Kidney (tissue), 14 donors: Measurements from ENCODE around the gene MTF2. TPM values are rescaled to one million over a fixed set of nuclear protein-coding genes. Genes with fewer than 3 reads are reported as not detected.
A peak's percentile ranks its signal among the peaks of the same experiment; 100 is the strongest.

Source experiments
- DNase-seq, 5 donors: peaks; one replicate each; pipeline ENCODE4 v3.0.0-alpha.2; 2013 to 2020
- FAIRE-seq: peaks from 2 replicates; lab custom pipeline; 2012; peaks lifted over from hg19 to GRCh38; lab: Jason Lieb, UNC
- H3K27ac ChIP-seq, 2 donors: one replicate each; pipeline ENCODE4 v1.7.0; 2013; ENCODE audit warnings: low read depth in 2 of 2, low read length in 2 of 2, inconsistent platforms in 1 of 2
- H3K27me3 ChIP-seq: one replicate; pipeline ENCODE4 v1.7.1; 2013; ENCODE audit warnings: low read length, inconsistent platforms; ENCODE audit not compliant: control insufficient read depth, insufficient read depth
- H3K36me3 ChIP-seq, 3 donors: one replicate each; pipeline versions ENCODE4 v1.7.0 to v1.7.1; 2013; ENCODE audit warnings: low read length in 3 of 3, control low read depth in 1 of 3, inconsistent platforms in 1 of 3; ENCODE audit not compliant: insufficient read depth in 3 of 3, control insufficient read depth in 2 of 3
- H3K4me1 ChIP-seq, 3 donors: one replicate each; pipeline versions ENCODE4 v1.7.0 to v1.7.1; 2013; ENCODE audit warnings: low read length in 3 of 3, inconsistent platforms in 1 of 3, low read depth in 1 of 3; ENCODE audit not compliant: control insufficient read depth in 2 of 3, insufficient read depth in 2 of 3
- H3K4me3 ChIP-seq, 3 donors: one replicate each; pipeline versions ENCODE4 v1.7.0 to v1.8.1; 2013; ENCODE audit warnings: low read length in 3 of 3, control low read depth in 1 of 3, inconsistent platforms in 1 of 3
- H3K9ac ChIP-seq, 3 donors: one replicate each; pipeline versions ENCODE4 v1.7.0 to v1.7.1; 2013; ENCODE audit warnings: low read length in 3 of 3, control low read depth in 1 of 3, inconsistent platforms in 1 of 3
- H3K9me3 ChIP-seq, 3 donors: one replicate each; pipeline versions ENCODE4 v1.7.0 to v1.7.1; 2013; ENCODE audit warnings: low read length in 3 of 3, control low read depth in 1 of 3, inconsistent platforms in 1 of 3; ENCODE audit not compliant: control insufficient read depth in 2 of 3, insufficient read depth in 1 of 3
- intact Hi-C: fragments of 100-400 bp; cut with DNase I; formaldehyde crosslinking; loops from one replicate; pipeline ENCODE4 v1.11.1; 2022
- polyA plus RNA-seq: library from polyadenylated mRNA; stranded (reverse); fragments of 350-450 nt; fragmentation: Illumina TruSeq; extraction: RNeasy Lipid Tissue Mini Kit (QIAGEN cat#74804); gene quantifications from one replicate; pipeline ENCODE4 v1.2.3, GENCODE V29; 2014; ENCODE audit warnings: low read depth, low replicate concordance; ENCODE audit not compliant: insufficient read depth
- total RNA-seq: library from RNA; stranded (reverse); fragmentation: NEBNext Ultra II Directional; extraction: Animal tissue kit (Norgen Biotek cat#: 25700); gene quantifications from one replicate; pipeline ENCODE4 v1.2.1, GENCODE V29; 2021
- TF ChIP-seq, protein P1 (sequence below): IDR thresholded peaks from 3 replicates; pipeline ENCODE4 v1.5.1; 2012; ENCODE audit warnings: mild to moderate bottlenecking, moderate library complexity, borderline replicate concordance; ENCODE audit not compliant: insufficient read depth; ENCODE audit errors: extremely low read depth
- donor health status: control.
- donor health status: control.
- donor health status: control.
- donor health status: control.
- donor health status: control.
- donor health status: DM: yes; HTN: yes; CAD: no.
- donor health status: Normal renal cell carcinoma (clear cell type).

The MTF2 gene
- total and polyA plus RNA-seq, 2 donors from 2014 or later = 8.8 to 30.5 TPM

DNA sequence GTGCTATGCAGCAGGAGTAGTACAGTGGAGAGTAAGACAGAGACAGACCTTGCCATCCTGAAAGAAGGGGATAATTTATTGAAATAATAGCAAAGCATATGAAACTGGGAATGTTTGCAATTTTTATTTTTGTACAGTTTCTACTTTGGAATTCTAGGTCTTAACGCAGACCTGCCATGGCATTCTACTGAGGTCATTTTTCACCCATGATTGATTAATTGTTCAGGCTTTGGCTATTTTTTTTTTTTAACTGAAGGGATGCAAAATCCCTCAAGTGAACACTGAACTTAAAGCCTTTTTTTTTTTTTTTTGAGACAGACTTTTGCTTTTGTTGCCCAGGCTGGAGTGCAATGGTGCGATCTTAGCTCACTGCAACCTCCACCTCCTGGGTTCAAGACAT is 27.1 kb downstream of the MTF2 start:
- no peak overlapping the region for H3K4me3 ChIP-seq
- intact Hi-C loops = no loop called here
- FAIRE-seq (no peak), DNase-seq (peak in 1 of 5 donors; percentile 1)
- no peaks in the 10 kb centered on the region for H3K36me3 ChIP-seq
- H3K27ac ChIP-seq = no peak overlapping the region
- no peaks in the 10 kb centered on the region for H3K4me1 ChIP-seq
- no peaks in the 10 kb centered on the region for H3K9me3 ChIP-seq
- TF ChIP-seq, protein P1, sequence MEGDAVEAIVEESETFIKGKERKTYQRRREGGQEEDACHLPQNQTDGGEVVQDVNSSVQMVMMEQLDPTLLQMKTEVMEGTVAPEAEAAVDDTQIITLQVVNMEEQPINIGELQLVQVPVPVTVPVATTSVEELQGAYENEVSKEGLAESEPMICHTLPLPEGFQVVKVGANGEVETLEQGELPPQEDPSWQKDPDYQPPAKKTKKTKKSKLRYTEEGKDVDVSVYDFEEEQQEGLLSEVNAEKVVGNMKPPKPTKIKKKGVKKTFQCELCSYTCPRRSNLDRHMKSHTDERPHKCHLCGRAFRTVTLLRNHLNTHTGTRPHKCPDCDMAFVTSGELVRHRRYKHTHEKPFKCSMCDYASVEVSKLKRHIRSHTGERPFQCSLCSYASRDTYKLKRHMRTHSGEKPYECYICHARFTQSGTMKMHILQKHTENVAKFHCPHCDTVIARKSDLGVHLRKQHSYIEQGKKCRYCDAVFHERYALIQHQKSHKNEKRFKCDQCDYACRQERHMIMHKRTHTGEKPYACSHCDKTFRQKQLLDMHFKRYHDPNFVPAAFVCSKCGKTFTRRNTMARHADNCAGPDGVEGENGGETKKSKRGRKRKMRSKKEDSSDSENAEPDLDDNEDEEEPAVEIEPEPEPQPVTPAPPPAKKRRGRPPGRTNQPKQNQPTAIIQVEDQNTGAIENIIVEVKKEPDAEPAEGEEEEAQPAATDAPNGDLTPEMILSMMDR = no peak
- H3K9ac ChIP-seq = no peak overlapping the region
- H3K27me3 ChIP-seq = no peaks in the 10 kb centered on the region

DNA sequence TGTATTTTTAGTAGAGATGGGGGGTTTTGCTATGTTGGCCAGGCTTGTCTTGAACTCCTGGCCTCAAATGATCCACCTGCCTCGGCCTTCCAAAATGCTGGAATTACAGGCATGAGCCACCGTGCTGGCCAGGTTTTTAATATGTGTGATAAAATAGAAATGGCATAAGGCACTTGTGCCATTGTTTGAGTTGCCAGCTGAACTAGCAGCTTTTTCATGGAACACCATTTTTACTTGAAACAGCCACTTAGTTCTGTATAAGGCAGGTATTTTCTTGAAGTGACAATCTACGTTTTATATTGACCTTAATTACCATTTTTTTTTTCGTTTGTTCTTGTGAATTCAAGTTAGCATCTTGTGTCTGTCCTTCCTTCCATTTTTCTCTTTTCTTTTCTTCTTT is 28.3 kb downstream of the MTF2 start:
- Histone ChIP-seq H3K36me3 (no peaks in the 10 kb centered on the region), H3K9ac (no peak overlapping the region), H3K27me3 (no peaks in the 10 kb centered on the region), H3K9me3 (no peaks in the 10 kb centered on the region), H3K4me3 (no peak overlapping the region), H3K4me1 (no peaks in the 10 kb centered on the region), H3K27ac (no peak overlapping the region)
- intact Hi-C loops = no loop called here
- DNase-seq = no peak
- TF ChIP-seq, protein P1 = no peak
- no peak for FAIRE-seq

DNA sequence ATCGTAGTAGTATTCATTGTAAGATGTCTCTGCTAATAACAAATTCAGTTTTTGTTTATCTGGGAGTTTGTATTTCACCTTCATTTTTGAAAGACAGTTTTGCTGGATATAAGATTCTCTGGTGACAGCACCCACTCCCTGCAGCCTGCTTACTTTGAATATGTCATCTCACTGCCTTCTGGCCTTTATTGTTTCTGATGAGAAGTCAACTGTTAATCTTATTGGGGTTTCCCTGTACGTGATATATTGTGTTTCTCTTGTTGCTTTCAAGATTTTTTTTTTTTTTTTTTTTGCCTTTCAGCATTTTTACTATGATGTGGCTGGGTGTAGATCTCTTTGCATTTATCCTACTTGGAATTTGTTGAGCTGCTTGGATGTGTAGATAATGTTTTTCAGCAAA is 29.3 kb downstream of the MTF2 start:
- Histone ChIP-seq H3K4me1 (no peaks in the 10 kb centered on the region), H3K27me3 (no peaks in the 10 kb centered on the region), H3K9me3 (no peaks in the 10 kb centered on the region), H3K27ac (no peak overlapping the region), H3K36me3 (no peaks in the 10 kb centered on the region), H3K9ac (no peak overlapping the region), H3K4me3 (no peak overlapping the region)
- intact Hi-C loops = no loop called here
- DNase-seq (no peak), FAIRE-seq (no peak)
- TF ChIP-seq, protein P1 = no peak

DNA sequence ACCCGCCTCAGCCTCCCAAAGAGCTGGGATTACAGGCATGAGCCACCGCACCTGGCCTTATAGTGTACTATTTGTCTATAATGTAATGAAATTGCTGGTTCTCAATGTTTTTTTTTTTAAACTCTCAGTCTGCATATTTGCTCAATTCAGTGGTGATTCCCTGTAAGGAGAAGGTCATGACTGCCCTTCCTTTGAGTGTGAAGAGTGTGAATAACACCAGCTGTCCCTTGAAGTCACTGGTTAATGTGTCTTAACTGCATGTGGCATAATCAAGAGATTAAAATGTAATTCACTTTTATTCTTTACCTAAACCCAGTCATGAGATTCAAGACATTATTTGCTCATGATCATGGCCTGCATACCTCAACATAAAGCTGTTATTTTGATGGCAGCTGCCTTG is 30.5 kb downstream of the MTF2 start:
- Histone ChIP-seq H3K9ac (no peak overlapping the region), H3K4me1 (no peaks in the 10 kb centered on the region), H3K36me3 (no peaks in the 10 kb centered on the region), H3K4me3 (no peak overlapping the region), H3K27ac (no peak overlapping the region), H3K27me3 (no peaks in the 10 kb centered on the region), H3K9me3 (no peaks in the 10 kb centered on the region)
- FAIRE-seq (no peak), DNase-seq (no peak)
- TF ChIP-seq, protein P1 = no peak
- intact Hi-C loops = no loop called here
